ENCODE measurements around the gene DACH1.

The DACH1 gene

DNA sequence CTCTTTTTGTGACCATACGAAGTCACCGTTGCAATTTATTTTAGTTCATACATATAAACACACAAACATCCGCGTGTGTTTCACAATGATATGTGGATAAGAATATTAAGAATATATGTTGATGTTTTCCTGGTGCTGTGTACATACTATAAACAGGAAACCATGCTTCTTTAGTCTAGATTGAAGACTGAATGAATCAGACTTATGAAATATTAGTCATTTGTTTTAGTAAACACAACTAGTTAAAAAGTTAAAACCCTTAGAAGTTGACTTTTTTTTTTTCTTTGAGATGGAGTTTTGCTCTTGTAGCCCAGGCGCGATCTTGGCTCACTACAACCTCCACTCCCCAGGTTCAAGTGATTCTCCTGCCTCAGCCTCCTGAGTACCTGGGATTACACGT lies 257.7 kb downstream of the DACH1 start (continued):
- TF ChIP-seq, protein P1, sequence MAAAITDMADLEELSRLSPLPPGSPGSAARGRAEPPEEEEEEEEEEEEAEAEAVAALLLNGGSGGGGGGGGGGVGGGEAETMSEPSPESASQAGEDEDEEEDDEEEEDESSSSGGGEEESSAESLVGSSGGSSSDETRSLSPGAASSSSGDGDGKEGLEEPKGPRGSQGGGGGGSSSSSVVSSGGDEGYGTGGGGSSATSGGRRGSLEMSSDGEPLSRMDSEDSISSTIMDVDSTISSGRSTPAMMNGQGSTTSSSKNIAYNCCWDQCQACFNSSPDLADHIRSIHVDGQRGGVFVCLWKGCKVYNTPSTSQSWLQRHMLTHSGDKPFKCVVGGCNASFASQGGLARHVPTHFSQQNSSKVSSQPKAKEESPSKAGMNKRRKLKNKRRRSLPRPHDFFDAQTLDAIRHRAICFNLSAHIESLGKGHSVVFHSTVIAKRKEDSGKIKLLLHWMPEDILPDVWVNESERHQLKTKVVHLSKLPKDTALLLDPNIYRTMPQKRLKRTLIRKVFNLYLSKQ (tag by site-specific recombination; IDR thresholded peaks at IDR 0.05; ENCODE audit: borderline replicate concordance), result no peak
- TF ChIP-seq, protein P2, sequence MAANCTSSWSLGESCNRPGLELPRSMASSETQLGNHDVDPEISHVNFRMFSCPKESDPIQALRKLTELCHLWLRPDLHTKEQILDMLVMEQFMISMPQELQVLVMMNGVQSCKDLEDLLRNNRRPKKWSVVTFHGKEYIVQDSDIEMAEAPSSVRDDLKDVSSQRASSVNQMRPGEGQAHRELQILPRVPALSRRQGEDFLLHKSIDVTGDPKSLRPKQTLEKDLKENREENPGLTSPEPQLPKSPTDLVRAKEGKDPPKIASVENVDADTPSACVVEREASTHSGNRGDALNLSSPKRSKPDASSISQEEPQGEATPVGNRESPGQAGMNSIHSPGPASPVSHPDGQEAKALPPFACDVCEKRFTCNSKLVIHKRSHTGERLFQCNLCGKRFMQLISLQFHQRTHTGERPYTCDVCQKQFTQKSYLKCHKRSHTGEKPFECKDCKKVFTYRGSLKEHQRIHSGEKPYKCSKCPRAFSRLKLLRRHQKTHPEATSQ (tag by site-specific recombination; IDR thresholded peaks at IDR 0.05), result no peak
- TF ChIP-seq ZNF548 (tag by site-specific recombination; IDR thresholded peaks at IDR 0.05) (no peak), ZNF510 (tag by site-specific recombination; IDR thresholded peaks at IDR 0.05; ENCODE audit: insufficient replicate concordance) (no peak), WT1 (tag by site-specific recombination; IDR thresholded peaks at IDR 0.05) (no peak)
- TF ChIP-seq, protein P3, sequence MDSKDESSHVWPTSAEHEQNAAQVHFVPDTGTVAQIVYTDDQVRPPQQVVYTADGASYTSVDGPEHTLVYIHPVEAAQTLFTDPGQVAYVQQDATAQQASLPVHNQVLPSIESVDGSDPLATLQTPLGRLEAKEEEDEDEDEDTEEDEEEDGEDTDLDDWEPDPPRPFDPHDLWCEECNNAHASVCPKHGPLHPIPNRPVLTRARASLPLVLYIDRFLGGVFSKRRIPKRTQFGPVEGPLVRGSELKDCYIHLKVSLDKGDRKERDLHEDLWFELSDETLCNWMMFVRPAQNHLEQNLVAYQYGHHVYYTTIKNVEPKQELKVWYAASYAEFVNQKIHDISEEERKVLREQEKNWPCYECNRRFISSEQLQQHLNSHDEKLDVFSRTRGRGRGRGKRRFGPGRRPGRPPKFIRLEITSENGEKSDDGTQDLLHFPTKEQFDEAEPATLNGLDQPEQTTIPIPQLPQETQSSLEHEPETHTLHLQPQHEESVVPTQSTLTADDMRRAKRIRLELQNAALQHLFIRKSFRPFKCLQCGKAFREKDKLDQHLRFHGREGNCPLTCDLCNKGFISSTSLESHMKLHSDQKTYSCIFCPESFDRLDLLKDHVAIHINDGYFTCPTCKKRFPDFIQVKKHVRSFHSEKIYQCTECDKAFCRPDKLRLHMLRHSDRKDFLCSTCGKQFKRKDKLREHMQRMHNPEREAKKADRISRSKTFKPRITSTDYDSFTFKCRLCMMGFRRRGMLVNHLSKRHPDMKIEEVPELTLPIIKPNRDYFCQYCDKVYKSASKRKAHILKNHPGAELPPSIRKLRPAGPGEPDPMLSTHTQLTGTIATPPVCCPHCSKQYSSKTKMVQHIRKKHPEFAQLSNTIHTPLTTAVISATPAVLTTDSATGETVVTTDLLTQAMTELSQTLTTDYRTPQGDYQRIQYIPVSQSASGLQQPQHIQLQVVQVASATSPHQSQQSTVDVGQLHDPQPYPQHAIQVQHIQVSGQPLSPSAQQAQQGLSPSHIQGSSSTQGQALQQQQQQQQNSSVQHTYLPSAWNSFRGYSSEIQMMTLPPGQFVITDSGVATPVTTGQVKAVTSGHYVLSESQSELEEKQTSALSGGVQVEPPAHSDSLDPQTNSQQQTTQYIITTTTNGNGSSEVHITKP (tag by site-specific recombination; IDR thresholded peaks at IDR 0.05), result no peak

DNA sequence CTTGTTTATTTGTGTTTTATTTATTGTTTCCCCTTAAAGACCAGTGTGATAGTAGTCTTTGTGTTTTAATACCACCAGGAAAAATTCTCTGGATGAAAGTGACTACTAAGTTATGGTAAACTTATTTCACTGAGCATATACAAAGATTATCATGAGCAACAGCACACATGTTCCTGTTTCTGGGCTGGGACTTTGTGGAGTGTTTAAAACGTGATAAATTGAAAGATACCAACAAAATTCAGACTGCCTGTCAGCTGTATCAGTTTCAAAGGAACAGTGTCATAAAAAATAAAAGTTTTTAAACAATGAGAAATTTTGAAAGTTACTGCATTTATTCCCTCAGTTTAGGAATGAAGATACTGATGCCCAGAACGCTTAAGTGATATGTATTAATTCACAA lies 259.4 kb downstream of the DACH1 start:
- TF ChIP-seq, protein P4, sequence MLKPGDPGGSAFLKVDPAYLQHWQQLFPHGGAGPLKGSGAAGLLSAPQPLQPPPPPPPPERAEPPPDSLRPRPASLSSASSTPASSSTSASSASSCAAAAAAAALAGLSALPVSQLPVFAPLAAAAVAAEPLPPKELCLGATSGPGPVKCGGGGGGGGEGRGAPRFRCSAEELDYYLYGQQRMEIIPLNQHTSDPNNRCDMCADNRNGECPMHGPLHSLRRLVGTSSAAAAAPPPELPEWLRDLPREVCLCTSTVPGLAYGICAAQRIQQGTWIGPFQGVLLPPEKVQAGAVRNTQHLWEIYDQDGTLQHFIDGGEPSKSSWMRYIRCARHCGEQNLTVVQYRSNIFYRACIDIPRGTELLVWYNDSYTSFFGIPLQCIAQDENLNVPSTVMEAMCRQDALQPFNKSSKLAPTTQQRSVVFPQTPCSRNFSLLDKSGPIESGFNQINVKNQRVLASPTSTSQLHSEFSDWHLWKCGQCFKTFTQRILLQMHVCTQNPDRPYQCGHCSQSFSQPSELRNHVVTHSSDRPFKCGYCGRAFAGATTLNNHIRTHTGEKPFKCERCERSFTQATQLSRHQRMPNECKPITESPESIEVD (tag by site-specific recombination; IDR thresholded peaks at IDR 0.05), result 0 out of 2 replicates have a peak, but pooled peaks have one; percentile 4
- no peak for TF ChIP-seq ZNF266 (tag by site-specific recombination; IDR thresholded peaks at IDR 0.05; ENCODE audit: low read depth)
- H3K4me3 ChIP-seq (ENCODE audit: low read depth, low read length), result no peak overlapping the region
- no peaks in the 10 kb centered on the region for H3K36me3 ChIP-seq (ENCODE audit: control insufficient read depth in 2 of 2, insufficient read depth in 1 of 2, low read length in 2 of 2)
- CTCF ChIA-PET, result interaction anchor here (0.7 kb wide), 1 partner anchor 276 kb away, joined by 3 read pairs; no protein-coding TSS in a partner anchor
- no peaks in the 10 kb centered on the region for H3K9me3 ChIP-seq (ENCODE audit: control insufficient read depth, insufficient read depth, low read depth, low read length)
- POLR2A ChIA-PET, result no interaction called here
- H3K4me1 ChIP-seq (ENCODE audit: control insufficient read depth, insufficient read depth, low read length), result no peaks in the 10 kb centered on the region
- H3K27ac ChIP-seq (ENCODE audit: extremely low read depth, low read depth, low read length), result no peak overlapping the region

DNA sequence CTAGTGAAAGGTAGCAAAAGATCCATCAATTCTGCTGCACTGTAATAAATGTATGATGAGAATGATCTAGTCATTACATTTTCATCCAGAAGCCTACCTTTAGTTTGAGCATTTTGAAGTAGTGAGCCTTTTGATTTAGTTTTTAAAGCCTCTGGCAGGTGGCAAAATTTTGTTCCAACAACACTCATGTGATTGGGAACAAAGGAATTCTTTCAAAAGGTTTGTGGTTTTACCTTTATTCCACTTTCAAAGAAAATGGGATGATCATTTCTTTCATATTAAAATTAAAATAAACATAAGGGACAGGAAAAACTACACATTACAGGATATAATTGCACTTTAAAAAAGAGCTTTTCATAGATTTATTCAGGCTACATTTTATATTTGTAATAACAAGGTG lies 260.2 kb downstream of the DACH1 start:
- ChIA-PET POLR2A (no interaction called here), CTCF (no interaction called here)
- Histone ChIP-seq H3K4me3 (ENCODE audit: low read depth, low read length) (no peak overlapping the region), H3K9me3 (ENCODE audit: control insufficient read depth, insufficient read depth, low read depth, low read length) (no peaks in the 10 kb centered on the region), H3K27ac (ENCODE audit: extremely low read depth, low read depth, low read length) (no peak overlapping the region), H3K4me1 (ENCODE audit: control insufficient read depth, insufficient read depth, low read length) (no peaks in the 10 kb centered on the region), H3K36me3 (ENCODE audit: control insufficient read depth in 2 of 2, insufficient read depth in 1 of 2, low read length in 2 of 2) (no peaks in the 10 kb centered on the region)
- TF ChIP-seq SP7 (tag by site-specific recombination; IDR thresholded peaks at IDR 0.05), result no peak
- no peak for TF ChIP-seq GFI1B (tag by site-specific recombination; IDR thresholded peaks at IDR 0.05)
- TF ChIP-seq ZNF473 (tag by site-specific recombination; IDR thresholded peaks at IDR 0.05), result no peak
- TF ChIP-seq SALL2 (tag by site-specific recombination; IDR thresholded peaks at IDR 0.05; ENCODE audit: borderline replicate concordance), result no peak
- no peak for TF ChIP-seq ZNF157 (tag by site-specific recombination; IDR thresholded peaks at IDR 0.05)
- no peak for TF ChIP-seq KLF10 (tag by site-specific recombination; IDR thresholded peaks at IDR 0.05)
- TF ChIP-seq, protein P5, sequence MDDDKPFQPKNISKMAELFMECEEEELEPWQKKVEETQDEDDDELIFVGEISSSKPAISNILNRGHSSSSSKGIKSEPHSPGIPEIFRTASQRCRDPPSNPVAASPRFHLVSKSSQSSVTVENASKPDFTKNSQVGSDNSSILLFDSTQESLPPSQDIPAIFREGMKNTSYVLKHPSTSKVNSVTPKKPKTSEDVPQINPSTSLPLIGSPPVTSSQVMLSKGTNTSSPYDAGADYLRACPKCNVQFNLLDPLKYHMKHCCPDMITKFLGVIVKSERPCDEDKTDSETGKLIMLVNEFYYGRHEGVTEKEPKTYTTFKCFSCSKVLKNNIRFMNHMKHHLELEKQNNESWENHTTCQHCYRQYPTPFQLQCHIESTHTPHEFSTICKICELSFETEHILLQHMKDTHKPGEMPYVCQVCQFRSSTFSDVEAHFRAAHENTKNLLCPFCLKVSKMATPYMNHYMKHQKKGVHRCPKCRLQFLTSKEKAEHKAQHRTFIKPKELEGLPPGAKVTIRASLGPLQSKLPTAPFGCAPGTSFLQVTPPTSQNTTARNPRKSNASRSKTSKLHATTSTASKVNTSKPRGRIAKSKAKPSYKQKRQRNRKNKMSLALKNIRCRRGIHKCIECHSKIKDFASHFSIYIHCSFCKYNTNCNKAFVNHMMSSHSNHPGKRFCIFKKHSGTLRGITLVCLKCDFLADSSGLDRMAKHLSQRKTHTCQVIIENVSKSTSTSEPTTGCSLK (tag by site-specific recombination; IDR thresholded peaks at IDR 0.05), result no peak
- no peak for TF ChIP-seq ZNF670 (tag by site-specific recombination; IDR thresholded peaks at IDR 0.05; ENCODE audit: low read depth)
- TF ChIP-seq ZNF274 (IDR thresholded peaks at IDR 0.05; ENCODE audit: low read length), result no peak
- TF ChIP-seq ZNF274 (tag by site-specific recombination; IDR thresholded peaks at IDR 0.05; ENCODE audit: borderline replicate concordance), result no peak
- no peak for TF ChIP-seq ZNF549 (tag by site-specific recombination; IDR thresholded peaks at IDR 0.05)
- no peak for TF ChIP-seq ZFP41 (tag by site-specific recombination; IDR thresholded peaks at IDR 0.05; ENCODE audit: borderline replicate concordance)
- TF ChIP-seq, protein P6, sequence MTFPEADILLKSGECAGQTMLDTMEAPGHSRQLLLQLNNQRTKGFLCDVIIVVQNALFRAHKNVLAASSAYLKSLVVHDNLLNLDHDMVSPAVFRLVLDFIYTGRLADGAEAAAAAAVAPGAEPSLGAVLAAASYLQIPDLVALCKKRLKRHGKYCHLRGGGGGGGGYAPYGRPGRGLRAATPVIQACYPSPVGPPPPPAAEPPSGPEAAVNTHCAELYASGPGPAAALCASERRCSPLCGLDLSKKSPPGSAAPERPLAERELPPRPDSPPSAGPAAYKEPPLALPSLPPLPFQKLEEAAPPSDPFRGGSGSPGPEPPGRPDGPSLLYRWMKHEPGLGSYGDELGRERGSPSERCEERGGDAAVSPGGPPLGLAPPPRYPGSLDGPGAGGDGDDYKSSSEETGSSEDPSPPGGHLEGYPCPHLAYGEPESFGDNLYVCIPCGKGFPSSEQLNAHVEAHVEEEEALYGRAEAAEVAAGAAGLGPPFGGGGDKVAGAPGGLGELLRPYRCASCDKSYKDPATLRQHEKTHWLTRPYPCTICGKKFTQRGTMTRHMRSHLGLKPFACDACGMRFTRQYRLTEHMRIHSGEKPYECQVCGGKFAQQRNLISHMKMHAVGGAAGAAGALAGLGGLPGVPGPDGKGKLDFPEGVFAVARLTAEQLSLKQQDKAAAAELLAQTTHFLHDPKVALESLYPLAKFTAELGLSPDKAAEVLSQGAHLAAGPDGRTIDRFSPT (tag by site-specific recombination; IDR thresholded peaks at IDR 0.05), result no peak
